H9 (cell line): ENCODE data around the gene CAVIN3. TPM values are rescaled to one million over a fixed set of nuclear protein-coding genes. Genes with fewer than 3 reads are reported as not detected.

Experiments
- DNase-seq: peaks from one replicate; pipeline ENCODE4 v3.0.0-alpha.2; 2017
- H2AFZ ChIP-seq: one replicate; pipeline ENCODE4 v1.6.1; 2013; ENCODE audit warnings: mild to moderate bottlenecking, low read length, control low read depth, moderate library complexity
- H2AK5ac ChIP-seq: 2 replicates; pipeline ENCODE4 v1.6.1; 2013; ENCODE audit warnings: low read length, control low read depth, mixed read lengths; ENCODE audit not compliant: insufficient read length
- H2BK120ac ChIP-seq: one replicate; pipeline ENCODE4 v1.6.1; 2013; ENCODE audit warnings: low read depth, mild to moderate bottlenecking, low read length, control low read depth, inconsistent platforms; ENCODE audit not compliant: poor library complexity, severe bottlenecking
- H2BK12ac ChIP-seq: 2 replicates; pipeline ENCODE4 v1.6.1; 2013; ENCODE audit warnings: low read length, control low read depth, mixed read lengths, low read depth; ENCODE audit not compliant: insufficient read length
- H2BK15ac ChIP-seq: 2 replicates; pipeline ENCODE4 v1.6.1; 2013; ENCODE audit warnings: low read depth, low read length, control low read depth
- H2BK20ac ChIP-seq: one replicate; pipeline ENCODE4 v1.6.1; 2013; ENCODE audit warnings: low read depth, mild to moderate bottlenecking, low read length, control low read depth, inconsistent platforms; ENCODE audit not compliant: poor library complexity, severe bottlenecking
- H2BK5ac ChIP-seq: 2 replicates; pipeline ENCODE4 v1.6.1; 2013; ENCODE audit warnings: low read length, control low read depth, mixed read lengths; ENCODE audit not compliant: insufficient read length
- H3K14ac ChIP-seq: 2 replicates; pipeline ENCODE4 v1.6.1; 2013; ENCODE audit warnings: low read length, control low read depth; ENCODE audit not compliant: insufficient read depth
- H3K18ac ChIP-seq: 2 replicates; pipeline ENCODE4 v1.6.1; 2013; ENCODE audit warnings: low read depth, mild to moderate bottlenecking, mixed read lengths, low read length, control low read depth; ENCODE audit not compliant: insufficient read length
- H3K23ac ChIP-seq: 2 replicates; pipeline ENCODE4 v1.6.1; 2013; ENCODE audit warnings: low read length, control low read depth, mixed read lengths, low read depth; ENCODE audit not compliant: insufficient read length
- H3K23me2 ChIP-seq: 2 replicates; pipeline ENCODE4 v1.6.1; 2013; ENCODE audit warnings: low read depth, mild to moderate bottlenecking, mixed read lengths, low read length, control low read depth; ENCODE audit not compliant: insufficient read length, poor library complexity, severe bottlenecking
- H3K27ac ChIP-seq: 2 replicates; pipeline ENCODE4 v1.5.1; 2013; ENCODE audit warnings: low read length, control low read depth, mixed read lengths, low read depth; ENCODE audit not compliant: insufficient read length
- H3K27me3 ChIP-seq: 2 replicates; pipeline ENCODE4 v1.6.1; 2013; ENCODE audit warnings: low read length, control low read depth, inconsistent platforms; ENCODE audit not compliant: insufficient read depth
- H3K4ac ChIP-seq: 2 replicates; pipeline ENCODE4 v1.6.1; 2013; ENCODE audit warnings: low read depth, mild to moderate bottlenecking, control low read depth, inconsistent platforms, low read length, moderate library complexity
- H3K4me1 ChIP-seq: 2 replicates; pipeline ENCODE4 v1.6.1; 2013; ENCODE audit warnings: low read length, control low read depth, inconsistent platforms; ENCODE audit not compliant: insufficient read depth
- H3K4me2 ChIP-seq: 2 replicates; pipeline ENCODE4 v1.6.1; 2013; ENCODE audit warnings: low read length, control low read depth, mixed read lengths; ENCODE audit not compliant: insufficient read length, insufficient read depth
- H3K56ac ChIP-seq: 2 replicates; pipeline ENCODE4 v1.6.1; 2013; ENCODE audit warnings: low read depth, mild to moderate bottlenecking, mixed read lengths, low read length, control low read depth; ENCODE audit not compliant: insufficient read length
- H3K79me1 ChIP-seq: 2 replicates; pipeline ENCODE4 v1.6.1; 2013; ENCODE audit warnings: low read depth, mild to moderate bottlenecking, moderate library complexity, low read length, control low read depth, inconsistent platforms; ENCODE audit not compliant: insufficient read depth, poor library complexity, severe bottlenecking
- H3K79me2 ChIP-seq: 2 replicates; pipeline ENCODE4 v1.6.1; 2013; ENCODE audit warnings: low read length, control low read depth, inconsistent platforms; ENCODE audit not compliant: insufficient read depth
- H3K9ac ChIP-seq: 2 replicates; pipeline ENCODE4 v1.6.1; 2013; ENCODE audit warnings: low read length, control low read depth, mixed read lengths; ENCODE audit not compliant: insufficient read length; ENCODE audit errors: extremely low read depth
- H3K9me3 ChIP-seq: one replicate; pipeline ENCODE4 v1.6.1; 2013; ENCODE audit warnings: low read depth, low read length, inconsistent platforms; ENCODE audit not compliant: control insufficient read depth
- H3T11ph ChIP-seq: one replicate; pipeline ENCODE4 v1.6.1; 2013; ENCODE audit warnings: mild to moderate bottlenecking, low read length, control low read depth, inconsistent platforms
- H4K20me1 ChIP-seq: one replicate; pipeline ENCODE4 v1.6.1; 2013; ENCODE audit not compliant: control insufficient read depth, insufficient read length, insufficient read depth
- H4K5ac ChIP-seq: 2 replicates; pipeline ENCODE4 v1.6.1; 2013; ENCODE audit warnings: low read depth, mild to moderate bottlenecking, mixed read lengths, low read length, control low read depth; ENCODE audit not compliant: insufficient read length
- H4K8ac ChIP-seq: replicated peaks from 2 replicates; pipeline ENCODE4 v1.6.1; 2013; ENCODE audit warnings: low read length, control low read depth, mixed read lengths, low read depth; ENCODE audit not compliant: insufficient read length
- H4K91ac ChIP-seq: 2 replicates; pipeline ENCODE4 v1.6.1; 2013; ENCODE audit warnings: low read depth, mild to moderate bottlenecking, moderate library complexity, mixed read lengths, low read length, control low read depth; ENCODE audit not compliant: insufficient read length
- H3K27ac Mint-ChIP-seq, 3 experiments: 2 replicates in 2 of 3; 3 replicates in 1 of 3; pipeline ENCODE4 v1.8.0; 2020 to 2021; ENCODE audit warnings: mixed read lengths in 3 of 3, mild to moderate bottlenecking in 1 of 3, moderate library complexity in 1 of 3
- H3K27me3 Mint-ChIP-seq: 2 replicates; pipeline ENCODE4 v1.8.0; 2021; ENCODE audit warnings: low read depth, mild to moderate bottlenecking, moderate library complexity, mixed read lengths
- H3K36me3 Mint-ChIP-seq, 3 experiments: 2 replicates in 2 of 3; 3 replicates in 1 of 3; pipeline ENCODE4 v1.8.0; 2020 to 2021; ENCODE audit warnings: low read depth in 3 of 3, mixed read lengths in 3 of 3; ENCODE audit not compliant: insufficient read depth in 1 of 3
- H3K4me1 Mint-ChIP-seq, 2 experiments: 2 replicates each; pipeline ENCODE4 v1.8.0; 2020; ENCODE audit warnings: mixed read lengths in 2 of 2
- H3K4me3 Mint-ChIP-seq, 2 experiments: 2 replicates in 1 of 2; 3 replicates in 1 of 2; pipeline ENCODE4 v1.8.0; 2020 to 2021; ENCODE audit warnings: mild to moderate bottlenecking in 2 of 2, mixed read lengths in 2 of 2, moderate library complexity in 1 of 2
- H3K9me3 Mint-ChIP-seq, 2 experiments: 2 replicates in 1 of 2; 3 replicates in 1 of 2; pipeline ENCODE4 v1.8.0; 2020; ENCODE audit warnings: mild to moderate bottlenecking in 2 of 2, mixed read lengths in 2 of 2, moderate library complexity in 1 of 2
- CTCF ChIP-seq: fragments of 200-600 bp; sonication (generic); conservative IDR thresholded peaks from 3 replicates; pipeline ENCODE4 v1.8.0; 2021; ENCODE audit warnings: antibody characterized with exemption, mild to moderate bottlenecking
- total RNA-seq: library from RNA; stranded (reverse); gene quantifications from 2 replicates; pipeline ENCODE4 v1.2.1, GENCODE V29; 2021

The CAVIN3 gene
- total RNA-seq, 1 experiment from 2014 or later = 60.0 TPM

DNA sequence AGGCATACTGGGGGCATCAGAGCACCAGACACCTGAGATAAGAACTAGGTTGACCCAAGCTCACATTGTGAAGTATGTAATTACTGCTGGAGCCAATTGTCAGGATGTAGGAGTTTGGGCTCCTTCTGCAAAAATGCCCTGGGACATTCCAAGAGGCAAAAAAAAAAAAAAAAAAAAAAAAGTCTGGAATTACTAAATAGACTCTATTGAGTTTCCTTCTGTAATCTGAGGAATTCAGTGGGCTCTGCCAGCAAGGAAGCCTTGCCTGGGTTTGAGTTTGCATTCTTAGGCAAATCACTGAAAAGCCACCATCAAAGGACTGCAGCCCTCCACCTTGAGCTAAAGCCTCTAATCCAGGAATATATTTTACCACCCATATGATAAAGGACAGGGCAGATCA is 8.0 kb upstream of the CAVIN3 start:
- no peak overlapping the region for H3K4me2 ChIP-seq
- no peak overlapping the region for H3K14ac ChIP-seq
- no peak overlapping the region for H3K4ac ChIP-seq
- H2BK120ac ChIP-seq = no peak overlapping the region
- no peak overlapping the region for H3K23ac ChIP-seq
- H3K27ac Mint-ChIP-seq = 0 out of 7 replicates have a peak overlapping the region, but pooled peaks of 1 of the 3 experiments have one; percentile 14
- H2BK12ac ChIP-seq = no peak overlapping the region
- no peaks in the 10 kb centered on the region for H3K9me3 ChIP-seq
- H2AK5ac ChIP-seq = no peak overlapping the region
- H3K56ac ChIP-seq = no peak overlapping the region
- no peaks in the 10 kb centered on the region for H3K9me3 Mint-ChIP-seq
- H4K20me1 ChIP-seq = no peaks in the 10 kb centered on the region
- no peak overlapping the region for H2BK5ac ChIP-seq
- no peak for DNase-seq
- TF ChIP-seq CTCF = no peak
- H3K27me3 Mint-ChIP-seq = no peaks in the 10 kb centered on the region
- H3K23me2 ChIP-seq = no peaks in the 10 kb centered on the region
- no peak overlapping the region for H3K27ac ChIP-seq
- no peak overlapping the region for H4K91ac ChIP-seq
- no peak overlapping the region for H4K5ac ChIP-seq
- H3K9ac ChIP-seq = no peak overlapping the region
- H3K18ac ChIP-seq = no peak overlapping the region
- H3K4me1 ChIP-seq = peaks cover 13% of the 10 kb centered on the region; the same call in 1 of the 2 replicates
- no peak overlapping the region for H4K8ac ChIP-seq
- H2AFZ ChIP-seq = no peak overlapping the region
- peaks cover 53 to 55% of the 10 kb centered on the region in 2 experiments for H3K4me1 Mint-ChIP-seq
- no peaks in the 10 kb centered on the region for H3K79me1 ChIP-seq
- H3K79me2 ChIP-seq = no peaks in the 10 kb centered on the region
- H3T11ph ChIP-seq = no peak overlapping the region
- H2BK20ac ChIP-seq = no peak overlapping the region
- no peak overlapping the region for H3K4me3 Mint-ChIP-seq
- no peak overlapping the region for H2BK15ac ChIP-seq
- H3K27me3 ChIP-seq = no peaks in the 10 kb centered on the region
- H3K36me3 Mint-ChIP-seq = peaks cover 0 to 1% (median 0%) of the 10 kb centered on the region in 3 experiments; a peak in 2 of 7 replicates
